HEK293 (cell line): Measurements from ENCODE around the gene CHID1.

Experiments used
- CTCF ChIP-seq: fragments of 450-650 bp; formaldehyde crosslinking; IDR thresholded peaks from 2 replicates; pipeline ENCODE4 v1.5.1; 2016; ENCODE audit warnings: missing biosample characterization, missing genetic modification characterization
- REST ChIP-seq: fragments of 450-650 bp; formaldehyde crosslinking; IDR thresholded peaks from 2 replicates; pipeline ENCODE4 v1.5.1; 2016; ENCODE audit warnings: missing biosample characterization, missing genetic modification characterization
- ZBTB21 ChIP-seq: fragments of 450-650 bp; formaldehyde crosslinking; IDR thresholded peaks from 2 replicates; pipeline ENCODE4 v1.5.1; 2017; ENCODE audit warnings: missing biosample characterization, missing genetic modification characterization
- ZNF274 ChIP-seq, 2 experiments: fragments of 200-500 bp in 1 of 2; fragments of 450-650 bp in 1 of 2; sonication (Bioruptor generic) in 1 of 2; formaldehyde crosslinking in 1 of 2; IDR thresholded peaks; 2 replicates each; pipeline versions ENCODE4 v1.5.1 to v1.6.1; 2014 to 2016; ENCODE audit warnings: borderline replicate concordance in 1 of 2, inconsistent platforms in 1 of 2, low read length in 1 of 2, missing biosample characterization in 1 of 2, missing genetic modification characterization in 1 of 2
- ZNF292 ChIP-seq: fragments of 450-650 bp; formaldehyde crosslinking; IDR thresholded peaks from 2 replicates; pipeline ENCODE4 v1.5.1; 2016; ENCODE audit warnings: low read depth, missing biosample characterization, missing genetic modification characterization, borderline replicate concordance
- ZNF324 ChIP-seq: fragments of 450-650 bp; formaldehyde crosslinking; IDR thresholded peaks from 2 replicates; pipeline ENCODE4 v1.5.1; 2016; ENCODE audit warnings: missing biosample characterization, missing genetic modification characterization
- ZNF626 ChIP-seq: fragments of 450-650 bp; sonication (Bioruptor Pico); formaldehyde crosslinking; IDR thresholded peaks from 2 replicates; pipeline ENCODE4 v1.5.1; 2018; ENCODE audit warnings: missing biosample characterization, missing genetic modification characterization, inconsistent platforms
- ZNF701 ChIP-seq: fragments of 450-650 bp; formaldehyde crosslinking; IDR thresholded peaks from 2 replicates; pipeline ENCODE4 v1.5.1; 2016; ENCODE audit warnings: missing biosample characterization, missing genetic modification characterization
- ZNF791 ChIP-seq: fragments of 450-650 bp; formaldehyde crosslinking; IDR thresholded peaks from 2 replicates; pipeline ENCODE4 v1.5.1; 2016; ENCODE audit warnings: missing biosample characterization, missing genetic modification characterization

- no peak for TF ChIP-seq ZNF324
- no peak for TF ChIP-seq ZNF274 (IDR thresholded peaks at IDR 0.05; ENCODE audit: low read length)
- TF ChIP-seq ZNF274 (tag by site-specific recombination; IDR thresholded peaks at IDR 0.05; ENCODE audit: borderline replicate concordance): no peak
- TF ChIP-seq ZNF701 (tag by site-specific recombination): no peak
- TF ChIP-seq CTCF (tag by site-specific recombination): no peak
- TF ChIP-seq ZNF791 (tag by site-specific recombination): no peak
- no peak for TF ChIP-seq ZNF626 (tag by site-specific recombination)
- TF ChIP-seq ZNF292 (tag by site-specific recombination): no peak
- no peak for TF ChIP-seq REST (tag by site-specific recombination)
- TF ChIP-seq ZBTB21 (tag by site-specific recombination): no peak
These were observed 40.2 kb downstream of the CHID1 start for GRCh38 chr11:870418-870817.
